Inflammatory macrophage treated with lipopolysaccharide for 1 hour (primary cell): Measurements from ENCODE around the gene NPPC.
"Not testable (repeated sequence)": the region's sequence is repeated elsewhere in the genome, so short reads cannot be mapped to it uniquely, and the experiment has no call there.

ENCODE experiments used
- DNase-seq, 2 donors: peaks; one replicate each; pipeline ENCODE4 v3.0.0-alpha.2; 2020 to 2022

The NPPC gene

DNA sequence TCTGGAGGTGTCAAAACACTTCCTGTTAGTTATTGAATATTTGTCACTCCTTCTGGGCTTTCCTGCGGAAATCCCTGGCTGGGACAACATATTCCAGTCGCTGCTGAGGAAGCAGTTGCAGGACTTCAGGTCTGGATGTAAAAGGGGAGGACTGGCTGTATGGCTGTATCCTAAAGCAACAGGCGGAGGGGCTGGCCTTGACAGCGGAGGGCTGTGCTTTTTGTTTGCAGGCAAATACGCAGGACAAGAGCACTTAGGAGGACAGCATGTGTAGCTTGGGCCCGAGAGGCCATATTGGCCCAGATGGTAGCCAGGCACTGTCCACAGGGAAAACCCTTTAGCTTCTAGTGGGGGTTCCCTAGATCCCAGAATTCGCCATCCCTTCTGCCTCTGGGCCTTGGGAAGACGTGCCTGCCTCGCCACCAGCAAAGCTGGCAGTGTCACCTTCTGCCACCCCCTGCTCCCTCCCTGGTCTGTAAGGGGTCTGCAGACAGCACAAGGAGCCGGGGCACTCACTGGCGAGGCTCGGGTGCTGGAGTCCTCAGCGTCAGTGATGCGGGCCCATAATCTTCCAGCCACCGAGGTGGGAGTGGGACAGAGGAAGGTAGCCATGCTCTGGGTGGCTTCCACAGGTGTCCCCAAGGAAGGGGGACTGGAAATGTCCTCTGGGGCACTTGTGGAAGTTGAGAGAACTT lies 6.7 kb downstream of the NPPC start:
- no peak for DNase-seq

DNA sequence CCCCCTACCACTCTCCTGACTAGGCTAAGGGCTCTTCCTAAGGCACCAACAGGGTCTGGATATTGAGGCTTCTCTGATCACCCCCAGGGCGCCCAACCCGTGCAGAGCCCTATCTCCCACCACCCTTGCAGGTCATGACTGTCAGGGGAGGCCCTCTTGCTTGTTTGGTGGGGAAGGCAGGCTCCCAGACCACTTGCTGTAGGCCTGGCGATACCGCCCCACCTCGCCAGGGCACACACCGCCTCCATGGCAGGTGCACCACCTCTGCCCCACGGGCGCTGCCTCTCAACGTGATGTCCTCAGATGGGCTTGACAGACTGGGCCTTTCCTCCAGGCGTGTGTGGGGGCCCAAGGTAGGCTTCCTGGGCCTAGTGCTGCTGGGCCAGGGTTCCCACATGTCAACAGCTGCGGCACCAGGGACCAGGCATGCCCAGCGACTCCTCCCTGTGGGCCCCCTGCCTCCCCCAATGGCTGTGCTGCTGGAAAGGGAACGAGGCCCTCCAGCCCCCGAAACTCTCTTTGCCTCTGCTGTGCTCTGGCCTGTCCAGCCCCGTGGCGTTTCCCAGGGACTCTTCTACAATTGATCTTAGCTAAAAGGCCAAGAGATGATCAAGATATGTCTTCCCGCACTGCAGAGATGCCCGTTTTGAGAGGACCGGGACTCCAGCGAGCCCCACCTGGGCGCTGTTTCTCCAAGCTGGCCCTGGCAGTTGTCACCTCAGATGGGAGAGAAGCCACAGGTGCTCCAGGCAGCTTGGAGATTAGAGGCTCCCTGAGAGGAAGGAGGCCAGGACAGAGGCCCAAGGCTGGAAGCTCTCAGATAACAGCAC lies 7.5 kb downstream of the NPPC start:
- DNase-seq: no peak

DNA sequence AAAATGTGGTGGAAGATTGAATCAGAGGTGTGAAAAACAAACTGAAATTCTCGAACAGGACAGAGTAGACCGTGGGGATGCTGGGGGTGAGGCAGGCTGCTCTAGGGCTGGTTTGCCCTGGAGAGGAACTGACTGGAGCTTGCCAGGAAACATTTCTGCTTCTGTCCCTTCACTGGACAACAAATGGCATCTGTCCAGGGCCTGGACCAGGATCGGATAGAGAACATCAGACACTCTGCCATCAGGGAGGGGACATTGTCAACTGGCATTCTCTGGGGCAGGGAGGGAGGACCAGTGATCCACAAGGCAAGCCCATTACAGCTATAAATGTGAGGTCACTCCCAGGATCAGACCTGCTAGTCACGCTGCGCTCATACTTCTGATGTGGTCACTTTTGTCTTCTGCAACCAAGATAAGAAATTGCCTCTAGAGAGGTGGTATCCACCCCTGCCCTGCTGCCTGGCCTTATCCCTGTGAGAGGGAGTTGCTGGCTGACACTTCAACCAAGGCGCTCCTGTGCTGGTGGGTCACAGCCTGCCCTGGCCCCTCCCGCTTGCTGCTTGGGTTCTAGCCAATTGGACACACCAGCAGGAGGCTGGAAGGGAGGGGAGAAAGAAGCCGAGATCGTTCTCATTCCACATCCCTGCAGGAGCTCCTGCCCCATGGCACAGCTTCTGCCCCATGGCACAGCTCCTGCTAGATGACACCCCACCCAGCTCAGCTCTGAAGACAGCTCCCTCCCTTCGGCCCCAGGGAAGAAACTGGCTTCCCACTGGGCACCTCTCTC lies 8.7 kb downstream of the NPPC start:
- DNase-seq: no peak

DNA sequence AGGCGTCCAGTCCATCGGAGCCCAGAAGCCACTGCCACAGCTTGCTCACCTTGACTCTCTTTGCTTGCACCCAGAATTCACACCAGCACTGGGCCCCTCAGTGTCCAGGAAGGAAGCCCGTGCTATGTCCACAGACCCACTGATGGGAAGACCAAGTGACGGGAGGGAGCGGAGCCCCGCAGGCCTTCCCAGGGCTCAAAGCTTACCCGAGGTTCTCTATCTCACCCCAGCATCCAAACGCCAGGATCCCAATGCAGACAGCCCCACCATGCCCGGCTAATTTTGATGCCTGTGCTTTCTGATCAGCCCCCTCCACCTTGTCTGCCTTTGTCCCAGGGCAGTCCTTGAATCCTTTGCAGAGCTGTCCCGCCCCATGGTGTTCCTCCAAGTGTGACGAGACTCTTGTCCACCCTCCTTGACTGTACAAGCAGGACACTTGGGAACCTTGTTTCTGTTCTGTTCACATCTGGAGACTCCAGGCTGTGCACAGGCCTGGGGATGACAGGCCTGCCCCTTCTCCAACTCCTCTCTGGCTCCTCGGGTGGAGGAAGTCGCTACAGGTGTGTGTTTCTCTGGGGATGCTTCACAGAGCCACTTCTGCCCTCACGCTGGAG lies 12.0 kb downstream of the NPPC start:
- DNase-seq: no peak

DNA sequence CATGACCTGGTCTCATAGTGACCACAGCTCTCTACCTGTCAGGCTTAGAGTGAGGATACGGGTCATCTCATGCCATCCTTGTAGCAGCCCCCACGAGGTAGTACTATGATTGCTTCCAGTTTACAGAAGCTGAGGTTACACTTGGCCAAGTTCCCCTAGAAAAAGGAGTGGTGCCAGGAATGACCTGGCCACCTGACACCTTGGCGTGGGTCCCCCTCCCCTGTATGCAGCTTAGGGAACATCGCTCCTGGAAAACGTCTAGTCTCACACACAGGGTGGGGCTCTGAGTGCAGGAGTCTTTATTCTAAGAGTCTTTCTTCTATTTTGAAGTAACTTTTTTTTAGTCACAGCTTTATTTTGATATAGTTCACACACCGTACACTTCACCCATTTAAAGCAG lies 14.8 kb downstream of the NPPC start:
- no peak for DNase-seq

DNA sequence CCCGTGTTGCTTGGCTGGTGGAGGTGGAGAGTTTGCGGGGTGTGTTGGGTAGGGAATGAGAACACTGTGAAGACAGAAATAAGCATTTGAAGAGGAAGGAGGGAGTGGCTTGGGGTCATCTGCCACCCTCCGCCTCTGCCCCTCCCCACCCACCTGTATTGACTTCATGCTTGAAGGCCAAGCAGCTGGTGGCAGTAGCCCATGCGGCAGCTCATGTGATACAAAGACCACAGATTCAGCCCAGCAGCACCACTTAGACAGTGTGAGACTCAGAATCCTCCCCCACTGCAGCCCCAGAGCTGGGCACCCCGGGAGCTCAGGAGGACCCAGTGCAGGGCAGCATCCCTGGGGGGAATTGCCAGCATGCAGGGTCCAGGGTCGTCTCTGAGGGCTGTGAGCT lies 15.4 kb downstream of the NPPC start:
- DNase-seq: no peak

DNA sequence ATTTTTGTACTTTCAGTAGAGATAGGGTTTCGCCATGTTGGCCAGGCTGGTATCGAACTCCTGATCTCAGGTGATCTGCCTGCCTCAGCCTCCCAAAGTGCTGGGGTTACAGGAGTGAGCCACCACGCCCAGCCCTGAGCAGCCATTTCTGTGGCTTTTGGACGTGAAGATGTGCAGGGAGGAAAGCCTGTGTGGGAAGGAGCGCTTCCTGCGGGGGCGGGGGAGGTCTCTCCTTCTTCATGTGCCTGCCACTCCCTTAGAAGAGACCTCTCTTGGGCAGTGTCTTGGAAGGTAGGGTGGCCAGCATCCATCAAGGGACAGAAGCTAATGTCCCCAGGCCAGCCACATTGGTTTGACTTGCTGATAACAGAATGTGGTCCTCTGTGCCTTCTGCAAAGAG lies 16.0 kb downstream of the NPPC start:
- DNase-seq: not testable (repeated sequence)

DNA sequence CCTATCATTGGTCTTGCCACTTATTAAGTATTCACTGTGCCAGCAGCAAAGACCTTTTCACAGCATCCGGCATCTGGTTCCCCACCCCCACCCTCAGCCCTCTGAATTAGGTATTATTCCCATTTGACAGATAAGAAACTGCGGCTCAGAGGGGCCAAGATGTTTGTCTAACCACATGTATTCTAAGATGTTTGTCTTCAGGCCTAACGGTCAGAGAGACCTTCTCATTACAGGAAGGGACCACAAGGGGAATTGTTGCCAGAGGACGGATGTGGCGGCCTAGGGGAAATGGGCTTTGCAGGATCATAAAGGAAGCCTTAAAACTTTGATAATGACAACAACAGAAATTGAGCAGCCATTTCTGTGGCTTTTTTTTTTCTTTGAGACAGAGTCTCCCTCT lies 16.6 kb downstream of the NPPC start:
- no peak for DNase-seq

DNA sequence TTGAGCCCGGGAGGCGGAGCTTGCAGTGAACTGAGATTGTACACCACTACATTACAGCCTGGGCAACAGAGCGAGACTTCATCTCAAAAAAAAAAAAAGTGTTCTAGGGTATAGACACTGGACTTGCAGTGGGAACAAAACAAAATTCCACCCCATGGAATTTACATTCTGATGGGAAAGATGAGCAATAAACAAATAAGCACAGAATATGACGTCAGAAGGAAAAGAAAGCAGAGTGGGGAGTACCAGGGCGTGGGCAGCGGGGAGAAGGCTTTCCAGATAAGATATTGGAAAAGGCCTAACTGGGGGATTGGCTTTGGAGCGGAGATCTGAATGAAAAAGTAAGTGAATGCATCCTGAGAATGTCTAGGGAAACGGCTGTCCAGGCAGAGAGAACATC lies 17.6 kb downstream of the NPPC start:
- no peak for DNase-seq

- DNase-seq: no peak
These were observed 18.4 kb downstream of the NPPC start for GRCh38 chr2:231907765-231908164.

DNA sequence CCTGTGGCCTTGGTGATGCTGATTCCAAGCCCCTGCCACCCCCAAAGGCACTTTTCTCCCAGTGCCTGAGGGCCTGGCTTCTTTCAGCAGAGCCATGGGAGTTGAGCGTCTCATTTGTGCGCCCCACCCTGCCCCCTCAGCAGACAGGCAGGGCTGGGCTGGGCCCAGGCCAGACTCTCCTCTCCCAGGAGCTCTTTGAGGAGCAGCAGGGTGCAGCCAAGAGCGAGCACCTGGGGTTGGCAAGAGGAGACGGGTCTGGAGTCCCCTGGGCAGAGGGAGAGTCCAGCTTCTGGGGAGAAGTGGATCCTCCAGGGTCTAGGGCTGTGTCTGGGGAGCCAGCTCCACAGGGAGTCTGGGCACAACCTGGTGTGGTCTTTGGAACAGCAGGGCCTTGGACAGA lies 21.2 kb downstream of the NPPC start:
- DNase-seq: no peak

DNA sequence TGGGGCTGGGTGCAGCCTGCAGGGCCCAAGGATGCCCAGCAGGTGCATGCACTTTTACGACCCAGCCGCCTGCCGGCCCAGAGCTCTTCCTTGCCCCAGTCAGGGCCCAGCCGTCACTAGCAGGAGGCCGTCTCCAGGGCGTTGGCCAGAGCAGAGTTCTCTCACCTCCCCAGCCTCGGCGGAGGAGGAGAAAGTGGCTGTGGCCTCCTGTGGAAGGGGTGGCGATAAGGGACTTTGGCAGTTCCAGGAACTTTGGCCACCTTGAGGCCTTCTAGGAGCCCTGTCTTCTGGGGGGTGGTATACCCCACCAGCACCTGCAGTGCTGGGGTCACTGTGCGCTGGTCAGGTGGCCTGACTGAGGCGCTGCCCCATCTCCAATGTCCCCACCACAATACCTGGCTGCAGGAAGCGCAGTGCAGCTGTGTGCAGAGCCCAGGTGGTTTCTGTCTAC lies 22.0 kb downstream of the NPPC start:
- no peak for DNase-seq

DNA sequence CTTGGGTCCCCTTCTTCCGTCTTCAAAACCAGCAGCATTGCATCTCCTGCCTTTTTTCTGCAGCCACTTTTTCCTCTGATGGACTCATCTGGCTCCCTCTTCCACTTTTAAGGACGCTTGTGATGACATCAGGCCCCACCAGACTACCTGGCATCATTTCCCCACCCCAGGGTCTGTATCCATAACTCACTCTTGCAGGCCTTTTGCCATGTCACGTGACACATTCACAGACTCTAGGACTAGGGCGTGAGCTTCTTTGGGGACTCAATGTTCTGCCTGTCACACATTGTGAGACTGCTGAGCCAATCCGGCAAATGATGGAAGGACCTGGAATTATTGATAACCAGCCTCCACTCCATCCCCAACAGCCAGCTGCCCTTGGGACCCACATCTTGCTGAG lies 23.6 kb downstream of the NPPC start:
- no peak for DNase-seq

GRCh38 chr2:231900972-231901371 lies 25.2 kb downstream of the NPPC start:
- no peak for DNase-seq

DNA sequence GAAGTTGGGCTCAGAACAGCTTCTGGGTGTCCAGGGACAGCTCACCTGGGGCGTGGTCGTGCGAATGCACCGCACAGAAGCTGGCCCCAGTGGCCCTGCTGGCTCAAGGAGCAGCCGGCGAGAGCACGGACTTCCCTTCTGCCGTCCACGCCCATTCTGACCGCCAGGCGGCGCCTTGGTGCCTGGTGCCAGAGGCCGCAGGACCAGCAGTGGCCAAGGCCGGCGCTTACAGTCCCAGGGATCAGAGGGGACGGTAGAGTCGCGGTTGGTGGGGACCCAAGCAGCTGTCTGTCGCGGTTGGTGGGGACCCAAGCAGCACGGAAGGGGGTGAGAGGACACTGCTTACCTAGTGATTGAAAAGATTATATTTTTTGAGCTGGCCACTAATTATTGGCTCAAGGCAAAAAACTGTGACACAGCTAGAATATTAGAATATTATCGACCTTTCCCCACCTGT lies 25.7 kb downstream of the NPPC start:
- DNase-seq: peak; percentile 42 to 87

DNA sequence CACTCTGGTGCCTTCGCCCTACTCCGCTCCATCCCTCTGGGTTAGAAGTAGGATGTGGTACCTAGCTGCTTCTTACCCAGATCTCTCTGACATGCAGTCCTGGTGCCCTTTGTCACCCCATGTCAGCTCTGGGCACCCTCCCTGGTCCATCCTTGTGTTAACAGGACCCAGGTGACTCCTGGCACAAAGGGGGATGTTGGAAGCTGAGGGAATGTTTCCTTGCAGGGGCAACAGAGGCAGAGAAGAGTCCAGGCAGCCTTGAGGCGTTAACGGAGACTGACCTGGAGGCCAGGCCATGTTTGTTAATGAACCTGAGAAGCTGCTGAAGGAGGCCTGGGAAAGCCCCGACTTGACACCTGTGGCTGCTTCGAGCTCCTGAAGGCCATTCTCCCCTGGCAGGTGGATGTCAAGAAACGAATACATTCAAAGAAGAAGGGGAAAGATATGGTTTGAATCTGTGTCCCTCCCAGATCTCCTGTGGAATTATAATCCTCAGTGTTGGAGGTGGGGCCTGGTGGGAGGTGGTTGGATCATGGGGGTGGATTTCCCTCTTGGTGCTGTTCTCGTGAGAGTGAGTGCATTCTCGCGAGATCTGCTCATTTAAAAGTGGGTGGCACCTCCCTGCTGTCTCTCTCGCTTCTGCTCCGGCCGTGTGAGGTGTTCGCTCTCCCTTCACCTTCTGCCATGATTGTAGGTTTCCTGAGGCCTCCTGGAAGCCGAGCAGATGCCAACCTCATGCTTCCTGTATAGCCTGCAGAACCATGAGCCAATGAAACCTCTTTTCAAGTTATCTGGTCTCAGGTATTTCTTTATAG lies 31.4 kb downstream of the NPPC start:
- no peak for DNase-seq

- DNase-seq: no peak
These were observed 34.7 kb downstream of the NPPC start for GRCh38 chr2:231891514-231891905.

- DNase-seq: no peak
These were observed 35.2 kb downstream of the NPPC start for GRCh38 chr2:231890896-231891513.

GRCh38 chr2:231887756-231888155 lies 38.4 kb downstream of the NPPC start:
- DNase-seq: no peak

DNA sequence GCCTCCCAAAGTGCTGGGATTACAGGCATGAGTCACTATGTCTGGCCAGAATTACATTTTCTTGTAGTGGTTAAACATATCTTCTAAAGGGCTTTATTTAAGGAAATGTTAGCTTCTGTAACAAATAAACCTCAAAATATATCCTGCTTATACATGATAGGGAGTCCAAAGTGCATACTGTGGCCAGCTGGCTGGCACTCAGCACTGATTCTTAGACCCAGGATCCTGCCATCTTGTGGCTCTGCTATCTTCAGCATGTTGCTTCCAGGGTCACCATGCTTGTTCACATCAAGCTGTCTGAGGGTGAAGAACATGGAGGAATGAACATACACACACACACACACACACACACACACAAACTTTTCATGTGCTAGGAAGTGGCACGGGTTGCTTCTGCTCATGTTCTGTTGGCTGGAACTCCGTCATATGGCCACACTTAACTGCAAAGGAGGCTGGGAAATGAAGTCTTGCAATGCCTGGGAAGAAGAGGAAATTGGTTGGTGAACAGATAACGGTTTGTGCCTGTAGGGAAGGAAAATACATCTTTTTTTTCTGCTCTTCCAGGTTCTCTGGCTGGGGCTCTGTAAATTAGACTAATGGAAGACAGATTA lies 40.0 kb downstream of the NPPC start:
- no peak for DNase-seq

- no peak for DNase-seq
These were observed 41.6 kb downstream of the NPPC start for GRCh38 chr2:231884438-231885140.
